ENCODE measurements around the gene APOL1.

Gene APOL1

GRCh38 chr22:36294801-36295200 lies 41.9 kb downstream of the APOL1 start:
- no peak for DNase-seq

GRCh38 chr22:36295247-36295646 lies 42.3 kb downstream of the APOL1 start:
- DNase-seq = no peak

- no peak for DNase-seq
Measured at GRCh38 chr22:36296690-36297089, 43.8 kb downstream of the APOL1 start.

GRCh38 chr22:36297568-36297967 lies 44.6 kb downstream of the APOL1 start:
- DNase-seq = no peak

GRCh38 chr22:36298118-36298517 lies 45.2 kb downstream of the APOL1 start:
- DNase-seq = no peak

GRCh38 chr22:36298601-36299000 lies 45.7 kb downstream of the APOL1 start:
- no peak for DNase-seq

- no peak for DNase-seq
Measured at GRCh38 chr22:36299295-36299694, 46.4 kb downstream of the APOL1 start.

GRCh38 chr22:36299911-36300310 lies 47.0 kb downstream of the APOL1 start:
- DNase-seq = no peak

- no peak for DNase-seq
Measured at GRCh38 chr22:36300396-36301212, 47.7 kb downstream of the APOL1 start.

- peak; percentile 11 to 60 for DNase-seq
Measured at GRCh38 chr22:36301384-36301828, 48.5 kb downstream of the APOL1 start.

GRCh38 chr22:36301851-36302250 lies 48.9 kb downstream of the APOL1 start:
- no peak for DNase-seq

- no peak for DNase-seq
Measured at GRCh38 chr22:36302439-36303114, 49.6 kb downstream of the APOL1 start.

- no peak for DNase-seq
Measured at GRCh38 chr22:36303115-36303467, 50.2 kb downstream of the APOL1 start.

- DNase-seq = no peak
Measured at GRCh38 chr22:36303874-36304273, 50.9 kb downstream of the APOL1 start.

- no peak for DNase-seq
Measured at GRCh38 chr22:36304429-36304828, 51.5 kb downstream of the APOL1 start.

- DNase-seq = no peak
Measured at GRCh38 chr22:36305813-36306212, 52.9 kb downstream of the APOL1 start.

GRCh38 chr22:36306227-36306626 lies 53.3 kb downstream of the APOL1 start:
- no peak for DNase-seq

GRCh38 chr22:36308880-36309279 lies 55.9 kb downstream of the APOL1 start:
- no peak for DNase-seq

GRCh38 chr22:36311386-36312085 lies 58.6 kb downstream of the APOL1 start:
- no peak for DNase-seq

GRCh38 chr22:36315325-36315724 lies 62.4 kb downstream of the APOL1 start:
- no peak for DNase-seq

- no peak for DNase-seq
Measured at GRCh38 chr22:36316419-36316818, 63.5 kb downstream of the APOL1 start.

Data from NCI-H524 (cell line).